Measurements from ENCODE around the gene SGCA. TPM values are rescaled to one million over a fixed set of nuclear protein-coding genes. Genes with fewer than 3 reads are reported as not detected.

The SGCA gene
- 0.54 and 1.0 TPM in 2 replicates for total RNA-seq

DNA sequence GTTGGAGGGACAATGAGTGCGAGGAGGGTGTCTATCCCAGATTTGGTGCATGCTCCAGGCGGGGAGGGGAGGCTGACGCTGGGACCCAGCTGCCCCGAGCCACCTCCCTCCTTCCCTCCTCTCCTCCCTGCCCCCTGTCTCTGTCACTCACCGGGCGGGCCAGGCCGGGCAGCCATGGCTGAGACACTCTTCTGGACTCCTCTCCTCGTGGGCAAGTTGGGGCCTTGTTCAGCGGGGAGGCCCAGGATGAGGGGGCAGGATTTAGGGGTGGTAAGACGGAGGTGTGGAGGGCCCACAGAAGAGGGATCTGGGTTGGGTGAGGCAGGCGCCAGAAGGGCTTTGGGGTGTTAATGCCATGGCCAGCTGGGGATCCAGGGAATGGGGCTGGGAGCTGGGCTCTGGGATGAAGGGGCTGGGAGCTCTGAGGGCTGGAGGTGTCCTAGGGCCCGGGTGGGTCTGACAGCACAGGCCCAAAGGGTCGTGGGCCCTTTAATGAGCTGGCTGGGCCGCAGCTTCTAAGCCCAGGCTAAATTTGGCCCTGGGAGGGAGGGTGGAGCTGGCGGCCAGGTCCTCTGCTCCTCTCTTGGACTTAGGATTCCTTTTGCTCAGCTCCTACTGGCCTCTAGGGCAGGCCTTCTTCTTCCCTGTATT, at the start of gene SGCA:
TSS of gene SGCA (plus strand) at position 139 of the 651 bp plus-strand sequence. CDS start at position 175, 36 bp downstream.
- intact Hi-C loops (cut with micrococcal nuclease) = no loop called here

DNA sequence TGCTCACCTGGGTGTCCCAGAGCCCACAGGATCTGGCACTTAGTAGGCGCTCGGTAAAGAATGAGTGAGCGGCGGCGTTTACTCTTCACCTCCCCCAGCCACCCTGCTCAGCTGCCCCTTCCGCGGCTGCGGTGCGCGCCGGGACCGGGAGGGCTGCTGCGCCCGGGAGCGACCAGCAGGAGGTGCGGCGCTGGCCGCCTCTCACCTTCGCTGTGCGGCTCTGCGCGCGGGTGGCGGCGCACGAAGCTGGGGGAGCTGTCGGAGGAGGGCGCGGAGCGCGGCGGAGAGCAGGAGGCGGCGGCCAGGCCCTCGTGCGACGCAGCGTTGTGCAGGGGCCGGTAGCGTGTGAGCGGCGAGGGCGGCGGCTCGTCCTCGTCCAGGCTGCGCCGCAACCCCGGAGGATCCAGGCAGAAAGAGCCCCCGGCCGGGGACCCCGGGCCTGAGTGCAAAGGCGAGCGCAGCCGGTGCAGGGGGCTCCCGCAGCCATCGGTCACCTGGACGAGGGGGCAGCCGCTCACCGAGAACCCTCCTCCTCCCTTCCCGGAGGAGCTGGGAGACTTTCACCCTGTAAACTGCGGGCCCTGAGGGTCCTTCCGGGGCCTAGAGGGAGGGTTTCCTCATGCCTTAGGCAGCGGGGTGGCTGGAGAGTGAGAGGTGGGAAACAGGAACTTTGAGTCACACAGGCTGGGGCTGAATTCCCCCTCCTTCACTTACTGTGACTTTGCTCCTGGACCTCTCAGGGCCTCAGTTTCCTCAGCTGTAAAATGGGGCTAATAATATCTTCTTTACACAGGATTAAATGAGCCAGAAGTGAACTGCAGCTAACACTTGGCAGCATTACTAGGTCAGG, 48.4 kb upstream of the SGCA start:
- intact Hi-C loops (cut with micrococcal nuclease) = no loop called here

DNA sequence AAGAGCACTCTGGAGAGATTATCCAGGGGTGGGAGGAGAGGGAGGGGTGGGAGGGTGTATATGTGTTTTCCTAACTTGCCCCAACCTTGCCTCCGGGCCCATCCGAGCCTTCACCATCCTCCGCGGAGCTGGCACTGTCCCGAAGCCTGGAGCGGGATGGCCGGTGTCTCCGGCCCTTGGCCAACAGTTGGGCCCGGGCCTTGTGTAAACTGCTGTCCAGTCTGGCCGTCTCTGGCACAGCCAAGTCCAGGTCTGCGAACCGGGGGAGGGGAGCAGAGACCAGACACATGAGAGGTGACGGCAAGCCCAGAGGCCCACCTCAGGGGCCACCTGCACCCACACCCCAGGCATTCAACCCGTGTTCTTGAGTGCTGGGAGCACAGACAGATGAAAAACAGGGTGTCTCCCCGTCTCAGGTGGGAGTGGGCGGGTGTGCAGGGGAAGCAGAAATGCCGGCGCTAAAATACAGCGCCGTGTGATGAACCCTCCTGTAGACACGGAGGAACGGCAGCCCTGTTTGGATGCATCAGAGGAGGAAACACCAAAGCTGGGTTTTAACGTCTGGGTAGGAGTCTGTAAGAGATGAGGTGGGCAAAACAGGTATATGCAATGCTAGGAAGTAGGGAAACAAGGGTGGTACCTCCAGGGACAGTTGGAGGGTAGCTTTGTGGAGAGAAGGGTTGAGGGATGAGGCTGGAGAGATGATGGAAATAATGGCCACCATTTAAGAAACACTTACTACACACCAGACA, 47.6 kb upstream of the SGCA start:
- intact Hi-C loops (cut with micrococcal nuclease) = no loop called here

- intact Hi-C loops (cut with micrococcal nuclease) = no loop called here
These were observed 47.0 kb upstream of the SGCA start for GRCh38 chr17:50118828-50119218.

DNA sequence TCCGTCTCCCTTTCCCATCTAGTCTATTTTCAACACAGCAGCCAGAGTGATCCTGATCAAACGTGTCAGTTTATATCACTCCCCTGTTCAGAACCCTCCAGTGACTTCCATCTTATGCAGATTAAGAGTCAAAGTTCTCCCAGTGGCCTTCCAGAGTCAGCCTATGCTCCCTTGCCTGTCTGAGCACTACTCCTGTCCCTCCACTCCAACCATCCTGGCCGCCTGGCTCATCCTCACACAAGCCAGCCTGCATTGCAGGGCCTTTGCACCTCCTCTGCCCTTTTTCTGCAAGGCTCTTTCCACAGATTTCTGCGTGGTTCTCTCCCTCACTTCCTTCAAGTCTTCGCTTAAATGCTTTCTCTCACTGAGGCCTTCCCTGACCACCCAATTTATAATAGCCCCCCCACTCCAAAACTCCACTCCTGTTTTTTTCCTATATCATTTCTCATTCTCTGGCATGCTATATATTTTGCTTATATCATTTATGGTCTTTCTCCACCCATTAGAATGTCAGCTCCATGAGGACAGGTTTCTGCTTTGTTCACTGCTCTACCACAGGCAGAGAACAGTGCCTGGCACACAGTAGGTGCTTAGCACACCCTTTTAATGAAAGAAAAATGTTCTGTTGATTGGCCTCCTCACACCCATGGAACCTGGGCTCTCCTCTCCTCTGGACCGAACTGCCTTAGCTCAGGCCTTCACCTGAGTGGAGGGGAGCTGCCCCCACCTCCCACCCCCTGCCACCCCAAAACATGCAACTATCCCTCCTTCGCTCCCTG, 45.1 kb upstream of the SGCA start:
- intact Hi-C loops (cut with micrococcal nuclease) = no loop called here

DNA sequence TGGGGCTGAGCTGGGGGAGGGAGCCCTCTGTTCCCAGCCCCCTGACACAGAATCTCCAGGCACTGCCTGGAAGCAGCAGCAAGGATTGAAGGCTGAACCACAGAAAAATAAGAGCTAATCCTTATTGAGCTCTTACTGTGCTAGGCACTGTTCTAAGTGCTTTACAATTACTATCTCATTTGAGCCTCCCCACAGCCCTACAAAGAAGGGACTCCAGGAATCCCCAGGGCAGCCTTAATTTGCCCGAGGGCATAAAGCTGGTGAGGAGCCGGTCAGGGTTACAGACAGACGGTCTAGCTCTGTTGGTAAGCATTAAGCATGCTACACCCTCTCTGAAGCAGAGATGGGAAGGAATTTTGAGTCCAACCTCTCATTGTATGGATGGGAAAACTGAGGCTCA, 42.9 kb upstream of the SGCA start:
- intact Hi-C loops (cut with micrococcal nuclease) = no loop called here

DNA sequence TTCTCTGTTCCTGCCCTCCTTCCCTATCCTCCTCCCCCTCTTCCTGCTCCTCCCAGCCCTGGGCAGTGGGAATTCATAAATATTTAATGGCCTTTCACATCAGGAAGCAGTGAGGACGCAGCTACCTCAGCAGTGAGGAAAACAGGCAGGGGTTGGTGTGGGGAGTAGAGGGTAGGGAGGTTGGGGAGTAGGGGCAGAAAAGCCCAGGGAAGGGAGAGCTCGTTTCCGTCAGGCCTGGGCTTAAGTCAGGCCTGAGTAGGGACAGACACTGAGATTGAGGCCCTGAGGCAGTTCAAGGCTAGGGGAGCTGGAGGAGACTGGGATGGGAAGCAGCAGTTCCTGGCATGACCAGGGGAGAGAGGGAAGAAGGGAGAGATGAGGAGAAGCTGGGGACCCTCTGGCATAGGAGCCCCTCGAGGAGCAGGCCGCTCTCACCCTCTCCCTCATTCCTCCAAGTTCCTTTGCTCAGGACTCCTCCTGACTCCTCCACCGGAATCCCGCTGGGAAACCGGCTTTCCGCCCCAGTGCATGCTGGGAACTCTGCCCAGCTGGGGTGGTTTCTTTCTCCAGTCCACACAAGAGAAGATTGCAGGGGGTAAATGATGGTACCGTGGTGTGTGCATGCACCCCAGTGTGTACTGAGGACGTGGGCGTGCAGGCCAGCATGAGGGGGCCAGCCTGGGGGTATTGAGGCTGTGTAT, 42.0 kb upstream of the SGCA start:
- intact Hi-C loops (cut with micrococcal nuclease) = no loop called here

GRCh38 chr17:50125420-50125997, 40.3 kb upstream of the SGCA start:
- intact Hi-C loops (cut with micrococcal nuclease) = no loop called here

DNA sequence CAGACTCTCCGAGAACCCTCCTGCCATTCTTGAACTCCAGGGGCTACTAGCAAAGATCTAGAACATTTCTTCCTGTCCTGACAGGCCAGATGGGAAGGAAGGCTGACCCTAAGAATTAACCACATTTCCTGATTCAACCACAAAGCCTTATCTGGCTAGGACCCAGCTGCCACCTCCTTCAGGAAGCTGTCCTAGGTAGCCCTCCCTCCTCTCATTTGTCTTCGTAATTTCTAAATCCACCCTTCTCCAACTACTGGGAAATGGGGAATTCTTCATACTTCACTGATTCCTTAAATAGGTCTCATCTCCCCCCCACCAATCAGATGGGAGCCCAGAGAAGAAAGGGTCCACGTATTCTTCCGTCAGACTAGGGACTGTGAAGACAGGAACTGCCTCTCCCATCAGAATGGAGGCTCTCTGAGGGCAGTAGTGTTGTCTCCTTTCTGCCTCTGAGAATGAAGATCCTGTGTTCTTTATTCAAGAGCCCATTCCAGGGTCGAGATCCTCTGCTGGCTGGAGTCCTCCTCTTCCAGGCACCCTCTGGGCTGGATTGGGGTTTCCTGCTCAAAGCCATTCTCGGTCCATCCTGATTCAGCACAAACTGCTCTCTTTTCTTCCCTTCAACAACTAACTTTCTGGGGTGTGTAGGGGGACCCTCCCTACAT, 38.0 kb upstream of the SGCA start:
- intact Hi-C loops (cut with micrococcal nuclease) = no loop called here

DNA sequence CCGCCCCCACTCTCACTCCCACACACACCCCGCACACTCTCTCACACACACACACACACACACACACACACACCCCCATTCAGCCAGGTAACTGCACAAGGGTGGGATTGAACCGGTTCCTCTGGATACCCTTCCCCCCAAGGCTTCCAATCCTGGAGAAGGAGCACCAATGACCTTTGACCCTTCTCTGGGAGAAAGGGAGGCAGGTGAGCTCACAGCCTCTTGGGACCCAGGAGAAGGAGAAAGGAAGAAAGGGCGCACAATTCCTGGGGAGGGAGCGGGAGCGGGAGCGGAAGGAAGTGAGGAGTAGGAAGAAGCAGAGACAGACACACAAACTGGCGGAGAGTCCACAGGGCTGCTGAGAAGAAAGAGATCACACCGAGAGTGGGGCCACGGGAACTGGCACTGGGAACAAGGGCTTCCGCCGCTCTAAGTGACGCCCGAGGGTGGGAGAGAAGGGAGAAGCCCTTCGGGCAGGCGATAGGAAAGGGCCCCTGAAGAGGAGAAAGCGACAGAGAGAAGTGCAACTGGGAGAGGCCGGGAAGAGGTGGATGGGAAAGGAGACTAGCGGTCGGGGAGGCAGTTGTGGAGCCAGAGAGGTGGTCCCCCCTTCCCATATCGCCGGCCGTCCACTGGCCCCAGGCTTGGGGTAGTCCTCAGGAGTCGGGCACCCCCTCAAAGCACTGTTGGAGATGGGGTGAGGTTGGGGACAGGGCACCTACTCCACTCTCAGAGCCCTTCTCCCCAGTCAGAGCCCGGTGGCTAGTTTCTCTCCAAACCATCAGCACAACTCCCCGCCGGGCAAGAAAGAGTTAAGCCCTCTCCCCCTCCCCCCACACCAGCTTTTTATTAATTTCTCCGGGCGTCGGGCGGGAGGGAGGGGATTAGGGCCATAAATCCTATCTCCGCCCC, 37.1 kb upstream of the SGCA start:
- intact Hi-C loops (cut with micrococcal nuclease) = no loop called here

- intact Hi-C loops (cut with micrococcal nuclease) = no loop called here
These were observed 36.5 kb upstream of the SGCA start for GRCh38 chr17:50129353-50129727.

GRCh38 chr17:50129728-50130558, 35.9 kb upstream of the SGCA start, which contains the start of gene SAMD14:
SAMD14 (minus strand) TSS chr17:50130160; CDS start chr17:50124959, 5,201 bp downstream.
- intact Hi-C loops (cut with micrococcal nuclease) = loop anchor here (1.0 kb wide), 1 partner anchor 15 kb away; no protein-coding TSS in a partner anchor

DNA sequence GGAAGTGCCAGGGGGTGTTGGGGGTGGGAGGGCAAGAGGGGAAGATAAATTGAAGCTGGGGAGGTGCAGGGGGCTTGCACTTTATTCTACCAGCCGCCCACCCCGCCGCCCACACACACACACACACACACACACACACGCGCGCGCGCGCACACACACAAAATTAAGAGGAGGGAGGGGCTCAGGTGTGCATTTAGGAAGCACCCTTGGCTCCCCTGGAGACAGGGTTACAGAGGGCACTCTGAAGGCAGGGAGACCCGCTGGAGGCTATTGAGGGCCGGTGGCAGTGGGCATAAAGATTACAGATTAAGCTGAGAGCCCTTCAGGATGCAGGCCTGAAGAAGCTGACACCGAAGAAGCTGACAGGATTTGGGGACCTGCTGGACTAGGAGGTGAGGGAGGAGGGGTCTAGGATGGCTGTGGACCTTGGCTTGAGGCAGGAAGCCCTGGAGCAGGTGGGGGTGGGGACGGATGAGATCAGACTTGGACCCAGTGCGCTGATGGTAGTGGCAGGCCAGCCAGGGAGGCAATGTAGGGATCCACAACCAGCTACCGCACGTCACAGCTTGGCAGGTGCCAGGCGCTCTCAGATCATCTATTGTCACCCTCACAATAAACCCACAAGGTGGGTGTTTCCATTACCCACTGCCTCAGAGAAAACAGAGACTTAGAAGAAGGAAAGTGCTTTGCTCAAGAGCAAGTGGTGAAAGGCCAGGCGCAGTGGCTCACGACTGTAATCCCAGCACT, 35.1 kb upstream of the SGCA start:
- intact Hi-C loops (cut with micrococcal nuclease) = loop anchor here (1.0 kb wide), 2 partner anchors 10 to 15 kb away; no protein-coding TSS in a partner anchor

DNA sequence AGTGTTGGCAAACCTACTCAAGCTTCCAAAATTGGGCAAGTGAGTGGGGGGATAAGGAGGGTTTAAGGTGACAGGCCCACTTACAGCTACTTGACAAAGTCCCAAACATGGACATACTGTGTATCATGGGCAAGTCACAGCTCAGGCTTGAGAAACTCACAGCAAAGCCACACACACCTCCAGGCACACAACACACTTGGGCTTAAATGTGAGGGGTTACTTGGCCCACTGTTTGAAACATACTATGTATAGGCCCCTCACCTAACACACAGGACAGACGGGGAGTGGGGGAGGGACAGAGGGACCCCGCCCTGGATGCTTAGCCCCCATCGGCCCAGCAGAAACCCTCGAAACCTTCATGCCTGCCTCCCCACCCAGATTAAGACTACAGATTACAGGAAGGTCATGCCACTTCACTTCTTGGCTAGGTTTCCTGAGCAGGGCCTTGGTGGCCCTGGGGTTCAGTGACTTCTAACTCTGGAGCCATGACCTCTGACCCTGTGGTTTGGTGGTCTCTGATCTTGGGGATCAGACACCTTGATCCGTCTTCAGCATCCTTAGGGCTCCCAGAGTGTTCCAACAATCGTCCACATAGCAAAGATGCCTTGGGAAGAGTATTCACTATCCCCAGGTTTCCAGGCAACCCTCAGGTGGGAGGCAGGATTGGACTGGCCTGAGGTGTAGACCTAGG, 33.6 kb upstream of the SGCA start:
- intact Hi-C loops (cut with micrococcal nuclease) = no loop called here

DNA sequence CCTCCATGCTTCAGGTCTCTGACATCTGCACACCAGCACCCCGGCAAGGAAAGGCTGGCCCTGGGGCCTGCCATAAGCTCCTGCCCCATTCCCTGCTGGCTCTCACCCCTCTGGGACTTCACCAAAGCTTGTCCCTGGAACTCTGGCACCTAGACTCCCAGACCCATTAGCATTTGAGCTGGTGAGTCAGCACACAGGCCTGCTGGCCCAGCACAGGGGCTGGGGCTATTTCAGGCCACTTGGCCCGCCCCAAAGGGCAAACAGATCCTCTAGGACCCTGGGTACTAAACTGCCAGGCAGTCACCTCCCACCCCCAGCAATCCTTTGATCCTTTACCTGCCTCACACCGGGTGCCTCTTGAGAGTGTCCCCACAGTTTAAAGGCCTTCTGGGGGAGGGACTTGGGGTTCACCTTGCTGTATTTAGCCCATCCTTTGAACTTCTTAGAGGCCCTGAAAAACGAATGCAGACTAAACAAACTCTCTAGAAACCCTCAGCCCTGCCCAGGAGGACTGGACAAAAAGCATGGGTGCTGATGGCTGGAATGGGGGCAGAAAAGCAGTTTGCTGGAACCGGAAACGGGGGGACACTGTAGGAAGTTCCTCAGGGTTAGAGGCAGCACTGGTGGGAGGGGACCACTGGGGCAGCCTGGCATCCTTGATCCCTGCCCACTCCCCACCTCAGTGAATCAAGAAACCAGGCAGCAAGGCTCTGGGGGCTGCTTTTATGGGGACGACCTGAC, 32.6 kb upstream of the SGCA start:
- intact Hi-C loops (cut with micrococcal nuclease) = no loop called here

- intact Hi-C loops (cut with micrococcal nuclease) = no loop called here
These were observed 32.1 kb upstream of the SGCA start for GRCh38 chr17:50133769-50134099.
